ENCODE data around the gene ATP6V0A1. TPM values are rescaled to one million over a fixed set of nuclear protein-coding genes. Genes with fewer than 3 reads are reported as not detected.

The ATP6V0A1 gene
- polyA plus RNA-seq, 1 donor from 2014 or later: 92.1 TPM

DNA sequence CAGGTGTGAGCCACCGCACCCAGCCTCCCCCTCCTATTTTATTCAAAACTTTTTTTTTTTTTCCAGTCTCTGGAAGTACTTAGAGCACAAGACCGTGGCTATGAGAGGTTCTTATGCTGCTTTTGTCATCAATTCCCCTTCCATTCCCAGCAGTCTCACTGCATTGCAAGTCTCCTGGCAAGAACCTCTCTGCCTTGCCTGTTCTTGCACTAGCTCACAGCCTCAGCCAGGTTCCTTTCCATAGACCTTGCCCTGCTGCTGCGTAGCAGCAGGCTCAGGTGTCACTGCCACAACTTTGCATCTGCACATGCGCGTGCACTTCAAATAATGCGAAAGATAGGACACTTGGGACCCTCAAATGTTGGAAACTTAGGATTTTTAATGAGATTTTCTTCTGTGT, 15.6 kb downstream of the ATP6V0A1 start:
- Histone ChIP-seq H3K9ac (ENCODE audit: low read length) (no peak overlapping the region), H4K20me1 (ENCODE audit: insufficient read depth) (no peaks in the 10 kb centered on the region), H3K9me2 (ENCODE audit: insufficient read depth, low read length) (no peaks in the 10 kb centered on the region), H3K4me3 (ENCODE audit: low read length) (no peak overlapping the region), H3K27ac (ENCODE audit: low read length) (no peak overlapping the region), H3K79me2 (replicated peaks; ENCODE audit: insufficient read depth, low read length) (no peaks in the 10 kb centered on the region), H3K27me3 (ENCODE audit: insufficient read depth, low read depth, low read length) (no peaks in the 10 kb centered on the region), H3K9me3 (ENCODE audit: low read length) (no peaks in the 10 kb centered on the region), H3F3A (ENCODE audit: insufficient read depth, low read length, poor library complexity, severe bottlenecking) (no peaks in the 10 kb centered on the region), H2AFZ (ENCODE audit: low read depth, low read length) (no peak overlapping the region), H3K4me2 (ENCODE audit: low read length) (no peak overlapping the region), H3K36me3 (ENCODE audit: insufficient read depth, low read length) (peaks cover 16% of the 10 kb centered on the region)
- TF ChIP-seq, protein P1, sequence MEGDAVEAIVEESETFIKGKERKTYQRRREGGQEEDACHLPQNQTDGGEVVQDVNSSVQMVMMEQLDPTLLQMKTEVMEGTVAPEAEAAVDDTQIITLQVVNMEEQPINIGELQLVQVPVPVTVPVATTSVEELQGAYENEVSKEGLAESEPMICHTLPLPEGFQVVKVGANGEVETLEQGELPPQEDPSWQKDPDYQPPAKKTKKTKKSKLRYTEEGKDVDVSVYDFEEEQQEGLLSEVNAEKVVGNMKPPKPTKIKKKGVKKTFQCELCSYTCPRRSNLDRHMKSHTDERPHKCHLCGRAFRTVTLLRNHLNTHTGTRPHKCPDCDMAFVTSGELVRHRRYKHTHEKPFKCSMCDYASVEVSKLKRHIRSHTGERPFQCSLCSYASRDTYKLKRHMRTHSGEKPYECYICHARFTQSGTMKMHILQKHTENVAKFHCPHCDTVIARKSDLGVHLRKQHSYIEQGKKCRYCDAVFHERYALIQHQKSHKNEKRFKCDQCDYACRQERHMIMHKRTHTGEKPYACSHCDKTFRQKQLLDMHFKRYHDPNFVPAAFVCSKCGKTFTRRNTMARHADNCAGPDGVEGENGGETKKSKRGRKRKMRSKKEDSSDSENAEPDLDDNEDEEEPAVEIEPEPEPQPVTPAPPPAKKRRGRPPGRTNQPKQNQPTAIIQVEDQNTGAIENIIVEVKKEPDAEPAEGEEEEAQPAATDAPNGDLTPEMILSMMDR (IDR thresholded peaks at IDR 0.05; ENCODE audit: poor library complexity, severe bottlenecking): no peak
- TF ChIP-seq RAD21 (conservative IDR thresholded peaks at IDR 0.05) (no peak), EP300 (conservative IDR thresholded peaks at IDR 0.05; ENCODE audit: poor library complexity, severe bottlenecking) (no peak), EZH2 (IDR thresholded peaks at IDR 0.05; ENCODE audit: borderline replicate concordance, insufficient read depth, low read length, poor library complexity, severe bottlenecking) (no peak), SMC3 (conservative IDR thresholded peaks at IDR 0.05; ENCODE audit: poor library complexity) (no peak), MXI1 (conservative IDR thresholded peaks at IDR 0.05; ENCODE audit: poor library complexity, severe bottlenecking) (no peak), TAF1 (IDR thresholded peaks at IDR 0.05; ENCODE audit: low read depth) (no peak), REST (IDR thresholded peaks at IDR 0.05; ENCODE audit: borderline replicate concordance) (no peak), POLR2AphosphoS5 (IDR thresholded peaks at IDR 0.05) (no peak)

- no peaks in the 10 kb centered on the region for H3K9me2 ChIP-seq (ENCODE audit: insufficient read depth, low read length)
- no peak overlapping the region for H3K27ac ChIP-seq (ENCODE audit: low read length)
- no peaks in the 10 kb centered on the region for H3K9me3 ChIP-seq (ENCODE audit: low read length)
- H3K4me2 ChIP-seq (ENCODE audit: low read length): no peak overlapping the region
- no peaks in the 10 kb centered on the region for H3K27me3 ChIP-seq (ENCODE audit: insufficient read depth, low read depth, low read length)
- H4K20me1 ChIP-seq (ENCODE audit: insufficient read depth): no peaks in the 10 kb centered on the region
- H3K4me3 ChIP-seq (ENCODE audit: low read length): no peak overlapping the region
- peaks cover 16% of the 10 kb centered on the region for H3K36me3 ChIP-seq (ENCODE audit: insufficient read depth, low read length)
- no peak overlapping the region for H3K9ac ChIP-seq (ENCODE audit: low read length)
- H3K79me2 ChIP-seq (replicated peaks; ENCODE audit: insufficient read depth, low read length): no peaks in the 10 kb centered on the region
- H2AFZ ChIP-seq (ENCODE audit: low read depth, low read length): no peak overlapping the region
- TF ChIP-seq RAD21 (conservative IDR thresholded peaks at IDR 0.05) (no peak), EP300 (conservative IDR thresholded peaks at IDR 0.05; ENCODE audit: poor library complexity, severe bottlenecking) (no peak), TAF1 (IDR thresholded peaks at IDR 0.05; ENCODE audit: low read depth) (no peak), POLR2AphosphoS5 (IDR thresholded peaks at IDR 0.05) (no peak), SMC3 (conservative IDR thresholded peaks at IDR 0.05; ENCODE audit: poor library complexity) (no peak), MXI1 (conservative IDR thresholded peaks at IDR 0.05; ENCODE audit: poor library complexity, severe bottlenecking) (no peak), REST (IDR thresholded peaks at IDR 0.05; ENCODE audit: borderline replicate concordance) (no peak), EZH2 (IDR thresholded peaks at IDR 0.05; ENCODE audit: borderline replicate concordance, insufficient read depth, low read length, poor library complexity, severe bottlenecking) (no peak)
- TF ChIP-seq, protein P1 (IDR thresholded peaks at IDR 0.05; ENCODE audit: poor library complexity, severe bottlenecking): no peak
- no peaks in the 10 kb centered on the region for H3F3A ChIP-seq (ENCODE audit: insufficient read depth, low read length, poor library complexity, severe bottlenecking)
Measured at GRCh38 chr17:42475121-42475520, 16.4 kb downstream of the ATP6V0A1 start.

Measured in neural cell (in vitro differentiated cells).